PC-9 (cell line): ENCODE results near the gene LUM.

Source experiments
- CTCF ChIP-seq: fragments of 200-600 bp; sonication (generic); conservative IDR thresholded peaks from 2 replicates; pipeline ENCODE4 v1.6.1; 2017; ENCODE audit warnings: mixed run types, antibody characterized with exemption, mild to moderate bottlenecking, moderate library complexity
- EZH2 ChIP-seq: fragments of 200-600 bp; sonication (generic); IDR thresholded peaks from 2 replicates; pipeline ENCODE4 v1.8.0; 2017; ENCODE audit warnings: antibody characterized with exemption, low read depth

DNA sequence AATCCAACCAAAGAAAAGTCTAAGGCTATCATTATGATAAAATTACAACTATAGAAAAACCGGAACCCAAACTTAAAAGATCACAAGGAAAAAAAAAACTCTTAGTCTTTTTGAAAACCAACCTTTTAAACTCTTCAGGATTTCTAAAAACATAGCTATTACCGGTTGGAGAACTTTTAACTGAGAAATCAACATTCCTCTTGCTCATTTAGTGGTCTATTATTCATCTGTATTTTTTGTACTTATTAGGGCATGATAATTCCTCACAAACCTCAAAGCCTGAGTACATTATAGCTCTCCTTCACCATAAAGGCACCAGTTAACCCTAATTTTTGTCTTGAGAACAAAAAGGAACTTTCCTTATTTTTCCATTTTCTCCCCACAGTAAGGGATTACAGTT, 10.4 kb downstream of the LUM start:
- TF ChIP-seq CTCF (no peak), EZH2 (no peak)
